ENCODE data around the gene CHRNG.
"Not testable (repeated sequence)": the region's sequence is repeated elsewhere in the genome, so short reads cannot be mapped to it uniquely, and the experiment has no call there.

Gene CHRNG

DNA sequence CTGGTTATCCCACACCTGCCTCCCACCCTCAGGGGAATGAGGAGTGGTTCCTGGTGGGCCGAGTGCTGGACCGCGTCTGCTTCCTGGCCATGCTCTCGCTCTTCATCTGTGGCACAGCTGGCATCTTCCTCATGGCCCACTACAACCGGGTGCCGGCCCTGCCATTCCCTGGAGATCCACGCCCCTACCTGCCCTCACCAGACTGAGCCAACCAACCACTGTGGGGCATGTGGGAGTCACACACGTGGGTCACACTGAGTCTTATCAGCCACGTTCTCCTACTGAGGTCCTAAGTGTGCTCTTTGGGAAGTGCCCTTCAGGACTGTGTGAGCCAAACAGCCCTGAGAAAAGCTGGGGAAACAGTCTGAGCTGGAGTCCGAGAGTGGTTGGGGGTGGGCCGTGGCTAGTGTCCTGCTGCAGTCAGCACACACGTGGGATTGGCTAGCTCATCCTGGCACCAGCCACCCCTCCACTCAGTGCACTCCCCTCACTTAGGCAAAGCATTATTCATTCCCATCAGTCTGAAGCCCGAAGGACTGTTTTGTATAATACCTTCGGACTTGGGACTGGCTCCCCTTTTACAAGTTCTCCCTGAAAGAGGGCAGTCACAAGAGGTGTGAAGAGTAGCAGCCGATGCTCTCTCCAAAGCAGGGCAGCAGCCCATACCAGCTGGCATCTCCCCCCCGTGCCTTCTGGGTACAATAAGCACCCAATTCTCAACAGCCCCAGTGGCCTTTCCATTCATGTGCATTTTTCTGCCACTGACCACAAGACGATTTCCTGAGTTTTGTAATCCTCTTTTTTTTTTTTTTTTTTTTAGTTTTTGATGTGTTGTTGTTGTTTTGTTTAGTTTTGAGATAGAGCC, 6.3 kb downstream of the CHRNG start:
- DNase-seq, result no peak

GRCh38 chr2:232547991-232548390, 8.5 kb downstream of the CHRNG start:
- no peak for DNase-seq

DNA sequence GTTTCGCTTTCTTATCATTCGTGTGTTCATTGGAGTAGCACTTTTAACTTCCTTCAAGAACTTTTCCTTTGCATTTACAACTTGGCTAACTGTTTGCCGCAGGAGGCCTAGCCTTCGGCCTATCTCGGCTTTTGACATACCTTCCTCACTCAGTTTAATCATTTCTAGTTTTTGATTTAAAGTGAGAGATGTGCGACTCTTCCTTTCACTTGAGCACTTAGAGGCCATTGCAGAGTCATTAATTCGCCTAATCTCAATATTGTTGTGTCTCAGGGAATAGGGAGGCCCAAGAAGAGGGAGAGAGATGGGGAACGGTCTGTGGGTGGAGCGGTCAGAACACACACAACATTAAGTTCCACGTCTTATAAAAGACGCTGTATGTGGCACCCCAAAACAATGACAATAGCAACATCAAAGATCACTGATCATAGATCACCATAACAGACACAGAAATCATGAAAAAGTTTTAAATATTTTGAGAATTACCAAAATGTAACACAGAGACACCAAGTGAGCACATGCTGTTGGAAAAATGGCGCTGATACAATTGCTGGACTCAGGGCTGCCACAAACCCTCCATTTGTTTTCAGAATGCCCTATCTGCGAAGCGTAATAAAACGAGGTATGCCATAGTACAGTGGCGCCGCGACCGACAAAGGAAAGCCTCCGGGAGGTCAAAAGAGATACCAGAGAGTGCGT, 10.3 kb downstream of the CHRNG start:
- DNase-seq, result no peak

GRCh38 chr2:232550354-232551249, 11.1 kb downstream of the CHRNG start, which contains the start of the genes EIF4E2 and TIGD1:
TSS of gene EIF4E2 (plus strand) at chr2:232550689. CDS start at chr2:232550725, 36 bp downstream.
TSS of gene TIGD1 (minus strand) at chr2:232550557. CDS start at chr2:232549882, 675 bp downstream.
- DNase-seq, result peak; percentile 80

- DNase-seq, result no peak
Measured at GRCh38 chr2:232551250-232551638, 11.8 kb downstream of the CHRNG start.

DNA sequence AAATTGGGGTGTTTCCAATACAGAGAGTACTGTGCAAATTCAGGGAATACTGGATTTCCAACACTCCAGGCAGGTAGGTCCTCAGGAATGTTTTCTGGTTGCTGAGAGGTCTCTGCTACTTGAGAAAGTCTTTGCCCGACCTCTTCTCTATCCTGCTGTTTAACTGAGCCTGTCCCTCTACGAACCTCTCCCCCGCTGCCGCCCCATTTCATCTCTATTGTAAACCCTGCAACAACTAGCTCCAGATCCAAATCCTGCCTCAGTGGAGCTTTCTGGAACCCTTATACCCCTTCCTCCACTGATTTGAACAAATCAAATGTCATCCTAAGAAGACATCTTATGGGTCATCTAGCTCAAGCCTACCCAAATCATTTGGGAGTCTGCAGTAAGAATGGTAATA, 12.3 kb downstream of the CHRNG start:
- no peak for DNase-seq

DNA sequence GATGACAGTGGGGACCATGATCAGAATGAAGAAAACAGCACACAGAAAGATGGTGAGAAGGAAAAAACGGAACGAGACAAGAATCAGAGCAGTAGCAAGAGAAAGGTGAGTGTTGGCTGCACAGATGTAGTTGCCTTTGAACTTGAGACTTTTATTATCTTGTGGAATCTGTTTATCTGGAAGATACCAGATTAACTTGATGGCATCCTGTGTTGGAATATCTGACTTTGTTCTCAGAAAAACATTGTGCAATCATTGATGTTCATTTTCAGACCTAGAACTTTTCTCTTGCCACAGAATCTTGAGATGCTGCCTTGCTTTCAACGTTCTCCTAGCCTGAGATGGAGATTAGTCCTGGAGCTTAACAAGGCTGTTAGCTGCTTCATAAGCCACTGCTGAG, 16.9 kb downstream of the CHRNG start:
- no peak for DNase-seq

- DNase-seq, result no peak
Measured at GRCh38 chr2:232562515-232563151, 23.1 kb downstream of the CHRNG start.

GRCh38 chr2:232563580-232563979, 24.1 kb downstream of the CHRNG start:
- DNase-seq, result no peak

DNA sequence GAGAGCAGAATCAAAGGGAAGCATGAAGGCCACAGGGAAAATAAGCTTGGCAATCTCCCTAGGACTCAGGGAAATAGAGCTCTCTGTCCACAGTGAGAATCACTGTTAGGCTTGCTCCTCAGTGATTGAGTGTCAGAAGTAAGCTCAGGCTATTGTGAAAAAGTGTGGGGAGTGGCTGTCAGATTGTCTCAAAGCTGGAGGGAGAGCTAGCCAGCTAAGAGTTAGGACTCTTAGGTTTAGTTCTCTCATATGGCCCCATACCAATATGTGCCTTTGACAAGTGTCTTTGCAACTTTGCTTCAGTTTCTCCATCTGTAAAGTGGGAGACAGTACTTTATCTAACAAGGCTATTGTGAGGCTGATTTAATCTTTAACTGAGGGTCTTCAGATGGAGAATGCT, 28.2 kb downstream of the CHRNG start:
- no peak for DNase-seq

DNA sequence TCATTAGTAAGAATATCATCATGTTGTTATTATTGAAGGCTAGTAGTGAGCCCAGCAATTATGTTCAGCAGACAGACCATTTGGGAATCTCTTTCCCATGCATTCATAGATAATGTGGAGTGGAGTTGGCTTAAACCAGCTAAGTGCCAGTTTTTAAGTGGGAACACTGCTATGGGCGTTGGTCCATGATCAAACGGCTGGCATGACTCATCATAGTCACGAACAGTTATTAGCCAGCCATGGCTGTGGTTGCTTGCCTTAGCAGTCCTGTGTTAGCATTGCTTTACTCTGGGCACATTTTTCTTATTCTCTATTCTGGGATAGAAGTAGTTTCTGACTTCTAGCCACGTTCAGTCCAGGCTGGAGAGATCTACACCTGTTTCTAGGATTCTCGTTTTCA, 28.7 kb downstream of the CHRNG start:
- DNase-seq, result no peak

- no peak for DNase-seq
Measured at GRCh38 chr2:232569541-232569940, 30.0 kb downstream of the CHRNG start.

DNA sequence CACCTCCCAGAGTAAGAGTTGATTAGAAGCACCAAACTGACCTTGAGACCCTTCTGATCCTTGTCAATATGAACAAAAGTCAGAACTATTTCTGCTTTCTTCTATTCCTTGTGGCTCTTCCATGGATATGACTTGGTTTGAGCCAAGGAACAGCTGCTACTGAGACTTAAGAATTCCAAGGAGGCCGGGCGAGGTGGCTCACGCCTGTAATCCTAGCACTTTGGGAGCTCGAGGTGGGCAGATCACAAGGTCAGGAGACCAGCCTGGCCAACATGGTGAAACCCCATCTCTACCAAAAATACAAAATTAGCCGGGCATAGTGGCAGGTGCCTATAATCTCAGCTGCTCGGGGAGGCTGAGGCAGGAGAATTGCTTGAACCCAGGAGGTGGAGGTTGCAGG, 31.0 kb downstream of the CHRNG start:
- not testable (repeated sequence) for DNase-seq

DNA sequence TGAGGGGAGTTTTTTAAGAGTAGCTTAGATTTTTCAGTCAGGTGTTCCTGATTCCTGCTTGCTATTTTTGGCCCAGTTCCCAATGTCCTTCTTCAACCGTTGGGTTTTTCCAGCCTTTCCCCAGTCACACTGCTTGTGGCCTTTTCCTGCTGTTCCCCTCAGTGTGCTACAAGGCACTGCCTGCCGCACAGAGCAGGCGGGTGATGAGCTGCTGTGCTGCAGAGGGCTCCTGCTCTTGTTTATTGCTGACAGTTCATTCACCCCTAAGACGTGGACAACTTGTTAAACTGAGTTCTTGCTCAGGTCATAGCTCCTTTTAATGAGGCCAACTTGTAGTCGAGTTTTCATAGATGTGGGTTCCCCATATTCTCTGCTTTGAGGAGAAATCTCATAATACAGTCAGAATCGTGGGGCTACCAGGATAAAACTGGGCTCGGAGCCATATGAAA, 31.6 kb downstream of the CHRNG start:
- DNase-seq, result no peak

- no peak for DNase-seq
Measured at GRCh38 chr2:232573042-232573441, 33.5 kb downstream of the CHRNG start.

GRCh38 chr2:232573771-232574435, 34.4 kb downstream of the CHRNG start:
- DNase-seq, result no peak

- no peak for DNase-seq
Measured at GRCh38 chr2:232574674-232575403, 35.3 kb downstream of the CHRNG start.

GRCh38 chr2:232575404-232575746, 35.9 kb downstream of the CHRNG start:
- no peak for DNase-seq

GRCh38 chr2:232576995-232577394, 37.5 kb downstream of the CHRNG start:
- DNase-seq, result no peak

DNA sequence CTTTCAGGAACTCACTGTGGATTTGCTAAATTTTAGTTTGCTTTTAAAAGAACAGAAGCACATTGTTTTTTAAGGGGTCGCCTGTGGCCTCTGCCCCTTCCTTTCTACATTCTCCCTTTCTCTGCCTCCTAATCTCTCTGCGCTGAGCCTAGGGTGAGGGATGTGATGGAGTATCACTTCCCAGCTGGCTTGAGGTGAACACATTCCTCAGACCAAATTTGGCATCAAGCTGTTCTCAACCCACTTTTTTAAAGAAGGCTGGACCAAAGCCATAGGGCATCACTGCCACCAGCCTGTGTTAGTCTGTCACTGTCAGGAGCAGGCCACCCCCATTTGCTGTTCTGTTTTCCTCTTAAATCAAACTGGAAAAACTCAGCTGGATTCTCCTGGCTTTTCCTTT, 38.3 kb downstream of the CHRNG start:
- no peak for DNase-seq

GRCh38 chr2:232578626-232579025, 39.1 kb downstream of the CHRNG start:
- DNase-seq, result no peak

DNA sequence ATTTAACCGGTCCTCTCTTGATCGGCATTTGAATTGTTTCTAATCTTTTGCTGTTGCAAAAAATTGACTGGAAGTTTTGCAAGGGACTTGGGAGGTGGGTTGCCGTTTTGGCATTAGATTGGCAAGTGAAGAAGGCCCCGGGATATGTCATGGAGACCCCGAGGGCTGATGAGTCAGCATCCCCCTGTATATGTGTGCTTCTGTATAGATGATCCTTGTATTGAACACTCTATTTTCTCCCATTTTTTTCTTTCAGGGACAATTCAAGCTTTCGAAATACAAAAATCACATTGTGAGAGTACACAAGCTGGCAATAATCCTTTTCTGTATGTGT, 41.1 kb downstream of the CHRNG start:
- no peak for DNase-seq
